HepG2 (cell line): Measurements from ENCODE around the gene TOB1. TPM values are rescaled to one million over a fixed set of nuclear protein-coding genes. Genes with fewer than 3 reads are reported as not detected.

Source experiments
- ARNT ChIP-seq: fragments of 450-650 bp; IDR thresholded peaks from 2 replicates; pipeline ENCODE4 v1.6.1; 2017
- CEBPB ChIP-seq: IDR thresholded peaks from 2 replicates; pipeline ENCODE4 v1.6.1; 2011; ENCODE audit warnings: low read depth, low read length, improper control_type of control experiment, borderline replicate concordance
- DMAP1 ChIP-seq: IDR thresholded peaks from 2 replicates; pipeline ENCODE4 v1.6.1; 2016
- ELF1 ChIP-seq: sonication (generic); formaldehyde crosslinking; IDR thresholded peaks from 2 replicates; pipeline ENCODE4 v1.4.0; 2020; ENCODE audit warnings: missing genetic modification reagents
- FOXM1 ChIP-seq: sonication (generic); formaldehyde crosslinking; IDR thresholded peaks from 2 replicates; pipeline ENCODE4 v1.5.0; 2020; ENCODE audit warnings: missing genetic modification reagents
- IRF9 ChIP-seq: sonication (generic); formaldehyde crosslinking; IDR thresholded peaks from 2 replicates; pipeline ENCODE4 v1.8.0; 2022; ENCODE audit warnings: missing genetic modification reagents, mild to moderate bottlenecking, borderline replicate concordance
- MTF2 ChIP-seq: sonication (generic); formaldehyde crosslinking; IDR thresholded peaks from 2 replicates; pipeline ENCODE4 v1.5.0; 2020; ENCODE audit warnings: missing genetic modification reagents, borderline replicate concordance
- MXD3 ChIP-seq: IDR thresholded peaks from 2 replicates; pipeline ENCODE4 v1.6.1; 2016; ENCODE audit warnings: mild to moderate bottlenecking, missing biosample characterization, missing genetic modification reagents
- MXD4 ChIP-seq: IDR thresholded peaks from 2 replicates; pipeline ENCODE4 v1.6.1; 2016; ENCODE audit warnings: mild to moderate bottlenecking, missing biosample characterization, missing genetic modification reagents
- NR3C1 ChIP-seq: sonication (generic); formaldehyde crosslinking; IDR thresholded peaks from 2 replicates; pipeline ENCODE4 v1.4.0; 2020; ENCODE audit warnings: missing genetic modification reagents
- RBM39 ChIP-seq: fragments of 200-400 bp; formaldehyde crosslinking; IDR thresholded peaks from one replicate; pipeline ENCODE4 v1.6.1; 2018; ENCODE audit warnings: antibody characterized with exemption, mild to moderate bottlenecking, low read depth, low read length; ENCODE audit not compliant: poor library complexity, severe bottlenecking
- SMAD1 ChIP-seq: sonication (generic); formaldehyde crosslinking; IDR thresholded peaks from 2 replicates; pipeline ENCODE4 v1.4.0; 2020; ENCODE audit warnings: missing genetic modification reagents, low read depth, mild to moderate bottlenecking, borderline replicate concordance
- SUZ12 ChIP-seq: fragments of 150-350 bp; IDR thresholded peaks from 2 replicates; pipeline ENCODE4 v1.6.1; 2014; ENCODE audit warnings: low read depth, low read length
- ZBTB26 ChIP-seq: IDR thresholded peaks from 2 replicates; pipeline ENCODE4 v1.6.1; 2016; ENCODE audit warnings: missing compliant biosample characterization, missing genetic modification reagents, borderline replicate concordance
- ZEB1 ChIP-seq: IDR thresholded peaks from 2 replicates; pipeline ENCODE4 v1.6.1; 2012; ENCODE audit warnings: mild to moderate bottlenecking, low read depth, inconsistent platforms; ENCODE audit not compliant: insufficient replicate concordance
- ZMAT5 ChIP-seq: sonication (generic); formaldehyde crosslinking; IDR thresholded peaks from 2 replicates; pipeline ENCODE4 v1.5.0; 2020; ENCODE audit warnings: mild to moderate bottlenecking, low read depth, missing genetic modification reagents, borderline replicate concordance
- ZNF124 ChIP-seq: sonication (generic); formaldehyde crosslinking; IDR thresholded peaks from 2 replicates; pipeline ENCODE4 v1.4.0; 2020; ENCODE audit warnings: missing genetic modification reagents
- ZNF225 ChIP-seq: sonication (generic); formaldehyde crosslinking; IDR thresholded peaks from 2 replicates; pipeline ENCODE4 v1.4.0; 2020; ENCODE audit warnings: mild to moderate bottlenecking, missing genetic modification reagents
- ZNF350 ChIP-seq: sonication (generic); formaldehyde crosslinking; IDR thresholded peaks from 2 replicates; pipeline ENCODE4 v1.4.0; 2020; ENCODE audit warnings: mild to moderate bottlenecking, low read depth, missing genetic modification reagents, borderline replicate concordance
- ZNF383 ChIP-seq: sonication (generic); formaldehyde crosslinking; IDR thresholded peaks from 2 replicates; pipeline ENCODE4 v1.4.0; 2020; ENCODE audit warnings: missing genetic modification reagents, mild to moderate bottlenecking, borderline replicate concordance
- ZNF446 ChIP-seq: sonication (generic); formaldehyde crosslinking; IDR thresholded peaks from 2 replicates; pipeline ENCODE4 v1.5.0; 2020; ENCODE audit warnings: mild to moderate bottlenecking, missing genetic modification reagents
- ZNF451 ChIP-seq: sonication (generic); formaldehyde crosslinking; IDR thresholded peaks from 2 replicates; pipeline ENCODE4 v1.5.0; 2020; ENCODE audit warnings: mild to moderate bottlenecking, missing genetic modification reagents
- ZNF510 ChIP-seq: sonication (generic); formaldehyde crosslinking; IDR thresholded peaks from 2 replicates; pipeline ENCODE4 v1.4.0; 2020; ENCODE audit warnings: low read depth, mild to moderate bottlenecking, missing genetic modification reagents
- ZNF552 ChIP-seq: sonication (generic); formaldehyde crosslinking; IDR thresholded peaks from 2 replicates; pipeline ENCODE4 v1.9.0; 2022; ENCODE audit warnings: missing genetic modification reagents, mild to moderate bottlenecking, borderline replicate concordance
- ZNF564 ChIP-seq: sonication (generic); formaldehyde crosslinking; IDR thresholded peaks from 2 replicates; pipeline ENCODE4 v1.8.1; 2023; ENCODE audit warnings: mild to moderate bottlenecking, missing genetic modification reagents
- ZNF577 ChIP-seq: sonication (generic); formaldehyde crosslinking; IDR thresholded peaks from 2 replicates; pipeline ENCODE4 v1.4.0; 2020; ENCODE audit warnings: mild to moderate bottlenecking, low read depth, missing genetic modification reagents, borderline replicate concordance
- ZNF703 ChIP-seq: sonication (generic); formaldehyde crosslinking; IDR thresholded peaks from 2 replicates; pipeline ENCODE4 v1.5.1; 2020; ENCODE audit warnings: missing genetic modification reagents, mild to moderate bottlenecking, moderate library complexity, borderline replicate concordance
- ZNF720 ChIP-seq: sonication (generic); formaldehyde crosslinking; IDR thresholded peaks from 2 replicates; pipeline ENCODE4 v1.4.0; 2020; ENCODE audit warnings: missing genetic modification reagents
- ZNF749 ChIP-seq: sonication (generic); formaldehyde crosslinking; IDR thresholded peaks from 2 replicates; pipeline ENCODE4 v1.8.0; 2022; ENCODE audit warnings: mild to moderate bottlenecking, missing genetic modification reagents, moderate library complexity, borderline replicate concordance
- polyA plus RNA-seq, 8 experiments: library from polyadenylated mRNA; depleted of rRNA in 3 of 8; stranded (reverse) in 7 of 8; unstranded in 1 of 8; fragments of >200 nt; fragmentation: Illumina TruSeq in 4 of 8; extraction: Trizol in 4 of 8; gene quantifications; 2 replicates each; pipeline versions ENCODE4 v1.2.1 to v1.2.3, GENCODE V29; 2011 to 2016; ENCODE audit warnings: low read depth in 4 of 8, missing spikeins in 1 of 8, mixed read lengths in 1 of 8; ENCODE audit not compliant: insufficient read depth in 1 of 8
- total RNA-seq, 5 experiments: library from RNA; depleted of rRNA; stranded (reverse); fragments of >200 nt; fragmentation: Illumina TruSeq; extraction: Trizol; gene quantifications; 2 replicates each; pipeline ENCODE4 v1.2.3, GENCODE V29; 2016; ENCODE audit warnings: low read depth in 1 of 5

TOB1 gene
- total and polyA plus RNA-seq, 2 of the 13 experiments (the other 11 are each of a cell fraction or from before 2014, with no cell fraction given): 21.9 to 57.7 TPM

- TF ChIP-seq ZMAT5 (no peak), ZNF577 (no peak), IRF9 (CRISPR knock-in tag) (no peak), MXD3 (CRISPR knock-in tag) (no peak), MTF2 (CRISPR knock-in tag) (no peak), MXD4 (CRISPR knock-in tag) (no peak; the same call in 1 of the 2 replicates), NR3C1 (CRISPR knock-in tag) (no peak), ZNF510 (CRISPR knock-in tag) (no peak), ZNF749 (CRISPR knock-in tag) (no peak), ZNF720 (CRISPR knock-in tag) (no peak), DMAP1 (CRISPR knock-in tag) (no peak), ZNF225 (CRISPR knock-in tag) (no peak), ZNF446 (CRISPR knock-in tag) (no peak), ZNF124 (peak; percentile 68; the same call in 1 of the 2 replicates), ZNF350 (no peak), ELF1 (CRISPR knock-in tag) (no peak), RBM39 (no peak), ARNT (no peak), FOXM1 (CRISPR knock-in tag) (no peak), ZNF552 (CRISPR knock-in tag) (no peak; the same call in 1 of the 2 replicates), ZNF383 (CRISPR knock-in tag) (no peak), ZBTB26 (CRISPR knock-in tag) (no peak), SMAD1 (no peak), ZNF703 (CRISPR knock-in tag) (no peak), ZNF564 (CRISPR knock-in tag) (no peak), ZNF451 (0 out of 2 replicates have a peak, but pooled peaks have one; percentile 5), ZEB1 (peak; percentile 78), CEBPB (no peak), SUZ12 (no peak)
Observed at GRCh38 chr17:50899005-50899460, 32.9 kb upstream of the TOB1 start (continued).
